Prostate gland (tissue), 2 donors: ENCODE data around the gene SLC12A3. TPM values are rescaled to one million over a fixed set of nuclear protein-coding genes. Genes with fewer than 3 reads are reported as not detected.

Experiments used
- DNase-seq: peaks from one replicate; pipeline ENCODE4 v3.0.0-alpha.2; 2019; ENCODE audit warnings: low spot score
- H3K27ac ChIP-seq, 2 donors: fragments of 200-600 bp; sonication (generic); 2 replicates each; pipeline ENCODE4 v1.5.1; 2017 to 2019
- H3K27me3 ChIP-seq: fragments of 200-600 bp; sonication (generic); replicated peaks from 2 replicates; pipeline ENCODE4 v1.5.1; 2019; ENCODE audit not compliant: insufficient read depth
- H3K36me3 ChIP-seq, 2 donors: fragments of 200-600 bp; sonication (generic); 1 replicate in 1 of 2; 2 replicates in 1 of 2; pipeline versions ENCODE4 v1.5.1 to v1.8.1; 2017 to 2019
- H3K4me1 ChIP-seq: fragments of 200-600 bp; sonication (generic); replicated peaks from 2 replicates; pipeline ENCODE4 v1.5.1; 2019
- H3K4me3 ChIP-seq, 2 donors: fragments of 200-600 bp; sonication (generic); 2 replicates each; pipeline ENCODE4 v1.5.1; 2017 to 2019
- H3K9me3 ChIP-seq: fragments of 200-600 bp; sonication (generic); 2 replicates; pipeline ENCODE4 v1.5.1; 2017
- POLR2A ChIP-seq: fragments of 450-650 bp; IDR thresholded peaks from one replicate; pipeline ENCODE4 v1.6.1; 2016; ENCODE audit warnings: antibody characterized with exemption, mild to moderate bottlenecking
- POLR2AphosphoS5 ChIP-seq: sonication (generic); formaldehyde crosslinking; IDR thresholded peaks from one replicate; pipeline ENCODE4 v1.6.1; 2017; ENCODE audit warnings: antibody characterized with exemption
- WGBS: methylation state at CpG from one replicate; pipeline ENCODE4 v1.1.5; 2018; 5-methylcytosine and 5-hydroxymethylcytosine counted together
- intact Hi-C: fragments of 100-400 bp; cut with DNase I; formaldehyde crosslinking; loops from one replicate; pipeline ENCODE4 v1.14.2; 2022
- total RNA-seq, 2 donors: library from RNA; depleted of rRNA; stranded (reverse); fragments of >200 nt; gene quantifications; one replicate each; pipeline ENCODE4 v1.1.0, GENCODE V29; 2016
- TF ChIP-seq, protein P1 (sequence below), 4 experiments: fragments of 200-600 bp in 2 of 4; fragments of 450-650 bp in 2 of 4; sonication (generic) in 2 of 4; IDR thresholded peaks; 1 replicate in 3 of 4; 2 replicates in 1 of 4; pipeline ENCODE4 v1.5.1; 2016 to 2019; ENCODE audit warnings: antibody characterized with exemption in 4 of 4, mild to moderate bottlenecking in 2 of 4, moderate library complexity in 2 of 4

Gene SLC12A3
- total RNA-seq, 2 donors from 2014 or later: 0.23 TPM; not detected in 1

GRCh38 chr16:56919099-56919800, 54.2 kb downstream of the SLC12A3 start:
- TF ChIP-seq POLR2AphosphoS5 (peak; percentile 87), POLR2A (no peak)
- TF ChIP-seq, protein P1, sequence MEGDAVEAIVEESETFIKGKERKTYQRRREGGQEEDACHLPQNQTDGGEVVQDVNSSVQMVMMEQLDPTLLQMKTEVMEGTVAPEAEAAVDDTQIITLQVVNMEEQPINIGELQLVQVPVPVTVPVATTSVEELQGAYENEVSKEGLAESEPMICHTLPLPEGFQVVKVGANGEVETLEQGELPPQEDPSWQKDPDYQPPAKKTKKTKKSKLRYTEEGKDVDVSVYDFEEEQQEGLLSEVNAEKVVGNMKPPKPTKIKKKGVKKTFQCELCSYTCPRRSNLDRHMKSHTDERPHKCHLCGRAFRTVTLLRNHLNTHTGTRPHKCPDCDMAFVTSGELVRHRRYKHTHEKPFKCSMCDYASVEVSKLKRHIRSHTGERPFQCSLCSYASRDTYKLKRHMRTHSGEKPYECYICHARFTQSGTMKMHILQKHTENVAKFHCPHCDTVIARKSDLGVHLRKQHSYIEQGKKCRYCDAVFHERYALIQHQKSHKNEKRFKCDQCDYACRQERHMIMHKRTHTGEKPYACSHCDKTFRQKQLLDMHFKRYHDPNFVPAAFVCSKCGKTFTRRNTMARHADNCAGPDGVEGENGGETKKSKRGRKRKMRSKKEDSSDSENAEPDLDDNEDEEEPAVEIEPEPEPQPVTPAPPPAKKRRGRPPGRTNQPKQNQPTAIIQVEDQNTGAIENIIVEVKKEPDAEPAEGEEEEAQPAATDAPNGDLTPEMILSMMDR (IDR thresholded peaks at IDR 0.05): peak in 1 of 4 experiments; percentile 6
- Histone ChIP-seq H3K4me3 (no peak overlapping the region), H3K4me1 (peaks cover 39% of the 10 kb centered on the region), H3K36me3 (no peaks in the 10 kb centered on the region), H3K27ac (peak overlapping the region; percentile 94 to 95), H3K27me3 (no peaks in the 10 kb centered on the region), H3K9me3 (no peaks in the 10 kb centered on the region)
- 48% methylated on average over 11 of the region's 11 CpGs for WGBS
- peak; percentile 91 for DNase-seq
- intact Hi-C loops: loop anchor here (10.0 kb wide), 1 partner anchor 56 kb away; no protein-coding TSS in a partner anchor

DNA sequence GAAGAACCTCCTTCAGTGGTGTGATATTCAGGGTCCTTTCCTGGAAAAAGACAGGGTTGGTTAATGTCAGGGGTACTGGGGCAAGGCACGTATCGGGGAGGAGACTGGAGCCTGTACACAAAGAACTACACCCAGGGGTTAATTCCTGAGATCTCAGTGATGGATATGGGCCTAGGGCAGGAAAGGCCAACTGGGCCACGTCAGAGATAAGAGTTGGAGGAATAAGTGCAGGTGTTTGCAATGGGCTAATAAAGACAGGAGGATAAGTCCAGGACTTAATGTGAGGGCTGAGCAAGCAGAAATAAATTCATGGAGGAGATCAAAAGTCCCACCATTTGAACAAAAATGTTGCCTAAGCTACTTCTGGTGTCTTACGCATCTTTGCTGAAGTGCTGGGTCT, 56.6 kb downstream of the SLC12A3 start:
- H3K27me3 ChIP-seq: no peaks in the 10 kb centered on the region
- DNase-seq: no peak
- H3K4me1 ChIP-seq: peaks cover 18% of the 10 kb centered on the region
- 69% methylated on average over 4 of the region's 4 CpGs for WGBS
- H3K36me3 ChIP-seq: no peaks in the 10 kb centered on the region
- peak overlapping the region; percentile 30 to 94 for H3K27ac ChIP-seq
- H3K4me3 ChIP-seq: no peak overlapping the region
- TF ChIP-seq POLR2AphosphoS5: no peak
- TF ChIP-seq POLR2A: no peak
- TF ChIP-seq, protein P1 (IDR thresholded peaks at IDR 0.05): no peak
- no peaks in the 10 kb centered on the region for H3K9me3 ChIP-seq
- intact Hi-C loops: no loop called here

GRCh38 chr16:56923481-56924091, 58.6 kb downstream of the SLC12A3 start:
- Histone ChIP-seq H3K27me3 (no peaks in the 10 kb centered on the region), H3K9me3 (no peaks in the 10 kb centered on the region), H3K4me3 (no peak overlapping the region), H3K27ac (peak overlapping the region; percentile 40 to 94), H3K36me3 (no peaks in the 10 kb centered on the region), H3K4me1 (peaks cover 11% of the 10 kb centered on the region)
- intact Hi-C loops: no loop called here
- WGBS: 93% methylated on average over 9 of the region's 9 CpGs
- DNase-seq: no peak
- TF ChIP-seq, protein P1 (IDR thresholded peaks at IDR 0.05): no peak
- no peak for TF ChIP-seq POLR2AphosphoS5
- TF ChIP-seq POLR2A: no peak

DNA sequence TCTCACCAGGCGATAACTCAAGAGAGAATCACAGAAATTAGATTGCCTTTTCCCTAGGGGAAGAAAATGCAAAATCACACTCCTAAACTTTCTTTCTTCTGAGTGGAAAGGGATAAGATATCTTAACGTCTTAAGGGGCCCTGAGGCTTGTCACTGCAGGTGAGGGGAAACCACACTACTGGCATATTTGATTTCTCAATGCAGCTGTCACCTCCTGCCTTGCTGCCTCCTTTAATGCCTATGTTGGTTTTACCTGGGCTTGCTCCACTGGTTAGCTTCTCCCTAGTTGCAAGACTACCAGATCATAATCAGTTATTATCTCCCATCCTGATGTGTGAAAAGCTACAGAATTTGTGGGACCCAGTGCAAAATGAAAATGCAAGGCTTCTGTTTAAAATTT, 62.5 kb downstream of the SLC12A3 start:
- Histone ChIP-seq H3K9me3 (no peaks in the 10 kb centered on the region), H3K4me3 (no peak overlapping the region), H3K27ac (no peak overlapping the region), H3K27me3 (no peaks in the 10 kb centered on the region), H3K4me1 (no peaks in the 10 kb centered on the region), H3K36me3 (no peaks in the 10 kb centered on the region)
- intact Hi-C loops: no loop called here
- no peak for DNase-seq
- TF ChIP-seq POLR2A: no peak
- TF ChIP-seq, protein P1 (IDR thresholded peaks at IDR 0.05): no peak
- TF ChIP-seq POLR2AphosphoS5: no peak
- 56% methylated on average over 2 of the region's 2 CpGs for WGBS

- intact Hi-C loops: loop anchor here (10.0 kb wide), 1 partner anchor 195 kb away; the partner anchor contains the start of gene NUP93
Measured at GRCh38 chr16:56929639-56930038, 64.6 kb downstream of the SLC12A3 start.

More at GRCh38 chr16:56929639-56930038, 64.6 kb downstream of the SLC12A3 start:
- no peaks in the 10 kb centered on the region for H3K36me3 ChIP-seq
- TF ChIP-seq POLR2AphosphoS5 (no peak), POLR2A (no peak)
- TF ChIP-seq, protein P1 (IDR thresholded peaks at IDR 0.05): no peak
- no peak for DNase-seq
- no peaks in the 10 kb centered on the region for H3K4me1 ChIP-seq
- 98% methylated on average over 4 of the region's 4 CpGs for WGBS
- no peaks in the 10 kb centered on the region for H3K27me3 ChIP-seq
- H3K9me3 ChIP-seq: no peaks in the 10 kb centered on the region
- H3K27ac ChIP-seq: no peak overlapping the region
- no peak overlapping the region for H3K4me3 ChIP-seq
